GM19351 (cell line): ENCODE measurements around the gene CMTM7.
"Not testable (repeated sequence)": the region's sequence is repeated elsewhere in the genome, so short reads cannot be mapped to it uniquely, and the experiment has no call there.

ENCODE experiments used
- ATAC-seq: cut with Tn5 transposase; IDR thresholded peaks from one replicate; pipeline ENCODE4 v1.9.1; 2021; ENCODE audit warnings: mild to moderate bottlenecking, moderate library complexity; ENCODE audit not compliant: unreplicated experiment

CMTM7 gene

DNA sequence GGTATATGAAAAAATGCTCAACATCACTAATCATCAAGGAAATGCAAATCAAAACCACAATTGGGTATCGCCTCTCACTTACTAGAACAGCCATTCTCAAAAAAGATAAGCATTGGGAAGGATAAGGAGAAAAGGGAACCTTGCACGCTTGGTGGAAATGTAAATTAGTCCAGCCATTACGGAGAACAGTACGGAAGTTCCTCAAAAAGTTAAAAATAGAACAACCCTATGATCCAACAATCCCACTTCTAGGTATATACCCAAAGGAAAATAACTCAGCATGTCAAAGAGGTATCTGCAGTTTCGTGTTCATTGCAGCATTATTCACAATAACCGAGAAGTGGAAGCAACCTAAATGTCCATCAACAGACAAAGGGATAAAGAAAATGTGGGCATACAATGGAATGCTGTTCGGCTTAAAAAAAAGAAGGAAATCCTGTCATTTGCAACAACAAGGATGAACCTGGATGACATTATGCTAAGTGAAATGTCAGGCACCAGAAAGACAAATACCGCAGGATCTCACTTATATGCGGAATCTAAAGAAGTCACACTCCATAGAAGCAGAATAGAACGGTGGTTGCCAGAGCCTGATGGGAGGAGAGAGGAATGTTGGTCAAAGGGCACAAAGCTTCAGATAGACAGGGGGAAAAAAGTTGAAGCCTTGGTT lies 11.7 kb upstream of the CMTM7 start:
- ATAC-seq = no peak

DNA sequence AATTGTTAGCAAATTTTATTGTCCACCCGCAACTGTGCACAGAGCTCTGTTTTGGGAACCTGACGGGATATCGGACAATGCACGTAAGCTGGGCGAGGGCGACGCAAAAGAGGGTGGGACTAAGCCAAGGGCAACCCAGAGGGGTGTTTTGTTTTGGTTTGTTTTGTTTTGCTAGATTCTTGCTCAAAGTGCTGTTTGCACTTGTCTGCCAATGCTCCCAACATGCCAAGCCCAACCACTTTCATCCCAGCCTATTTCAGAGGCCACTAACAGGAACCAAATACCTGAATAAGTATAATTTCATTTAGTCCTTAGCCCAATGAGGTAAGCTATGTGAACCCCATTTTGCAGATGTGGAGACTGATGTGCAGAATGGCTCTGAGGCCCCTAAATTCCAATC lies 9.7 kb upstream of the CMTM7 start:
- no peak for ATAC-seq

DNA sequence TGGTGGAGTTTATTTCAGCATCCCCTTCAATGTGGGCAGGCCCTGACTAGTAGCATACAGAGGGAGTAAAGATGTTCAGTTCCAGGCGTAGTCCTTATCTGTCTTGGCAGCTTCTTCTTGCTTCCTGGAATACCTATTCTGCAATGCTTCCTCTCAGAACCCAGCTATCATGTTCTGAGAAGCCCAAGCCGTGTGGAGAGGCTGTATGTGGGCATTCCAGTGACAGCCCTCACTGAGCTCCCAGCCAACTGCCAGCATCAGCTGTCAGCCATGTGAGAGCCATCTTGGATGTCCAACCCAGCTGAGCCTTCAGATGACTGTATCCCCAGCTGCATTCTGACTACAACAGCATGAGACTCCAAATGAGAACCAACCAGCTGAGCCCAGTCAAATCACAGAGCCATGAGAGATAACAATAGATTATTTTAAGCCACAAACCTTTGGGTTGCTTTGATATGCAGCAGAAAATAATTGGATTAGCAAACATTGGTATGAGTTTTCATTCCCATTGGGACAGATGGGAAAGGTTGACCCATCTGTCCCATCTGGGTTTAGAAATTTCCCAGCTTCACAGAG lies 8.4 kb upstream of the CMTM7 start:
- ATAC-seq = no peak

DNA sequence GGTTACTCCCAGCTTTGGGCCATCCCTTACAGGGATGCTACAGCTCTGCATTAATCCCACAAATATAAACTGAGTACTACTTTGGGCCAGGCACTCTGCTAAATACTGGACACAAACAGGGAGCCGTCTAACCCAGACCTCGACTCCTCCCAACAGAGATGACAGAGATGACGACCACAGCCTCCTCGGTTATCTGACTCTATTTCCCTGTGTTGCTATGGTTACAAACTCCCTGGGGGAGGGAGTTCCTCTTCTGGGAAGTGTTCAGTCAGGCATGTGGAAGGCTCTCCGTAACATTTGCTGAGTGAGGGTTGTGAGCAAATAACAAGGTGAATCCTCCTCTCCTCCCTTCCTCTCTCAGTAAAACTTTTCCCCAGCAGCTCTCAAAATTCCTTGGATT lies 6.7 kb upstream of the CMTM7 start:
- ATAC-seq = no peak

DNA sequence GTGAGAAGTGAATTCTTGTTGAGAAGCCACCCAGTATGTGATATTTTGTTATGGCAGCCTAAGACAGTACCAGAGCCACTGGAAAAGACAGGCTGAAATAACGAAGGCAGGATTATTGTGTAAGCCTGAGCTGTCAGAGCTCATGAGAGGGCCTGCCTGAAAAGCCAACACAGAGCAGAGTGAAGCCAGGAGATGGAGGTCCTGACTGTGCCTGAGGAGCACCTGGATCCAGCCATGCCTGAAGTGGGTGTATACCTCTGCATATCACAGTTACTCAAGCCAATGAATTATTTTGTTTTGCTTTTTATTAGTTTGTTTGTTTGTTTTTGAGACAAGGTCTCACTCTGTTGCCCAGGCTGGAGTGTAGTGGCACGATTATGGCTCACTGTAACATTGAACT lies 4.1 kb upstream of the CMTM7 start:
- ATAC-seq = no peak

DNA sequence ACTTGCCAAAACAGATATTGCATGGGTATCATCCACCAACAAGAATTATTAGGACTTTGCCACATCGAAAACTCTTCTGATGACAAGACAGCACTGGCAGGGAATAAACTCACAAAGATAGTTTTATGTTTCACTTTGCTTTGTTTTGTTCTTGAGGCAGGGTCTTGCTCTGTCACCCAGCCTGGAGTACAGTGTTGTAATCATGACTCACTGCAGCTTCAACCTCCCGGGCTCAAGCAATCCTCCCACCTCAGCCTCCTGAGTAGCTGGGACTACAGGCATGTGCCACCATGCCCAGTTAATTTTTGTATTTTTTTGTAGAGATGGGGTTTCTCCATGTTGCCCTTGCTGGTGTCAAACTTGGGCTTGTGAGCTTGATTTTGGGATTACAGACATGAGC lies 2.1 kb upstream of the CMTM7 start:
- ATAC-seq = not testable (repeated sequence)

DNA sequence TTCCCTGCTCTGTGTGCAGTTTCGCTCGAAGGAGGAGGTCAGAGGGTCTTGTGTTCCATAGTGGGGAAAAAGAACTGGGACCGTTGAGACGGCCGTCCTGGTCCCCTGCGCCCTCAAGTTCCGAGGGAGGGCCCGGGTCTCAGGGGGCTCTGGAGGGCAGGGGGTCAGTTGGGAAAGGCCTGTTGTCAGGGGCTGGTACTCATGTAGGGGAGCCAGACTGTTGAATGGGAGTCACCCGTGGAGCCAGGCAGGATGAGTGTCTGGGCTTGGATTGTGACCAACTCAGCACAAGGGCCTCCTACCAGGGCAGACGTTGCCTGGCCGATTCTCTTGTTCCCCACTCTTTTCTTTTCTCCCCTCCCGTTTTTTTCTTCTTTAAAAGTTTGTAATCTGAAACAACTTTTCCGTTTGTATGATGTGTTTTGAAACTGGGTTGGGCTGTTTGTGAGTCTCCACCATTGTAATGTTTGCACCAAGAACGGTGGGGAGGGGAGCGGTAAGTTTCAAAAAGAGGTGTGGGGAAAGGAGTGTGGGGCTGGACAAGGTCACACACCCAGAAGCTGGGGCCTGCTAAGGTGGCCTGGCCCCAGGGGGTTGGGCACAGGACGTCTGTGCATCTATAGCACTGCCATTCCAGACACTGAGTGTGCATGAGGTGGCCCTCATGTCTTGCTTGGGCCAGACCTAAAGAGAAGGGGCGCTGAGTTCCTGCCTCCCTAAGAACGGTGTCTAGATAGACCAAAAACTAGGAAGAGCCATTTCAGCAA lies 1.1 kb downstream of the CMTM7 start:
- ATAC-seq = peak; percentile 18

DNA sequence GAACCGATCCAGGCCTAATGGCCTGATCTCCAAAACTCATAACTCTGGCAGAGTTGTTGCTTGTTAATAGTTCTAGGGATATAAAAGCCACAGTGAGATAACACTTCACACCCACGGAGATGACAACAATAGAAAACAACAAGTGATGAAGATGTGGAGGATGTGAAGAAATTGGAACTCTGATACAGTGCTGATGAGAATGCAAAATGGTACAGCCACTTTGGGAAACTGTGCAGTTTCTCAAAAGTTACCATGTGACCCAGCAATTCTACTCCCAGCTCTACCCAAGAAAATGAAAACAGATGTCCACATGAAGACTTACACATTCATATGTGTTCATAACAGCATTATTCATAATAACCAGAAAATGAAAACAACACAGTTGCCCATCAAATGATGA lies 3.8 kb downstream of the CMTM7 start:
- ATAC-seq = no peak

DNA sequence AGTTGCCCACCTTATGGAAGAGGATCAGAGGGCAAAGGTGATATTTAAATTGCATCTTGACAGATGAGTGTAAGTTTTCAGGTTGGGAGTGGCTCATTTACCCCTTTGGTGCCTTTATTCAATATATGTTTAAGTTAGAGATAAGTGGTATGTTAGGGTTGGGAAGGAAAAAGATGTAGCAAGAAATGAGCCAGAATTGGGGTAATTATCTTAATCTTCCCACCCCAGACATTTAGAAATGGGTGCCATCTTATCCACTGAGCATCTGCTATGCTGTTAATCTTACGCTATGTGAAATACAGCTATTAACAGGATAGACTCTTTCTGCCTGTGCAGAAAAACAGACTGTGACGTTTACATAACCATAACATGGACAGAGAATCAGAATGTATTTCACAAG lies 6.3 kb downstream of the CMTM7 start:
- ATAC-seq = no peak

DNA sequence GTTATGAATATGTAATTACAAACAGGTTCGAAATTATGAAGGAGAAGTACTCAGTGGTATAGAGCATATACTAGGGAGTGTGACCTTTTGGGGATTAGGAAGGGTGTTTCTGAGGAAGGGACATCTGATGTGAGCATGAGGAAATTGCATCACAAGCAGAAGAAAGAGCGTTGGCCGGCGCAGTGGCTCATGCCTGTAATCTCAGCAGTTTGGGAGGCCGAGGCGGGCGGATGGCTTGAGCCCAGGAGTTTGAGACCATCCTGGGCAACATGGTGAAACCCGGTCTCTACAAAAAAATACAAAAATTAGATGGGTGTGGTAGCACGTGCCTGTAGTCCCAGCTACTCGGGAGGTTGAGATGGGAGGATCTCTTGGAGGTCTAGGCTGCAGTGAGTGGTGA lies 6.9 kb downstream of the CMTM7 start:
- no peak for ATAC-seq

DNA sequence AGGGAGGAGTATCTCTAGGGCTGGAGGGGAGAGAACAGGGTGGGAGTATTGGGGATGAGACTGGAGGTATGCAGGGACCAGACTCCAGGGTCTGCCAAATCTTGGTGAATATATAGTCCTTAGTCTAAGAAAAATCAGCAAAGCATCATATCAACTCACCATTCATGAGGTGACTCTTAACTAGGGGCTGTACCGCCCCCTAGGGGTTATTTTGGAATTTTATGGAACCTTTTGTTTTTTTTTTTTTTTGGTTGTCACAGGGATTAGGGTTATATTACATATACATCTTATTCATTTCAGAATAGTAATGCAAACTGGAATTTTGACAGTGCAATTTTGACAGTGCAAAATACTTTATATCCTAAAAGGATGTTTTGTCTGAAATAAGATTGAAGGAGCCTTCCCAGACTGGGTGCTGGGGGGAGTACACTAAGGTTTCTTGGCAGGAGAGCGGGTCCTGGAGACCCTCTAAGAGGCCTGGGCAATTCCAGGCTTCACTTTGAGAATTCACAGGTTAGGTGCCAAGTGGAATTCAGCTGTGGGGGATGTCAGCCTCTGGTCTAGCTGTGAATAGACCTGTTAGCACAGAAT lies 7.5 kb downstream of the CMTM7 start:
- ATAC-seq = no peak

DNA sequence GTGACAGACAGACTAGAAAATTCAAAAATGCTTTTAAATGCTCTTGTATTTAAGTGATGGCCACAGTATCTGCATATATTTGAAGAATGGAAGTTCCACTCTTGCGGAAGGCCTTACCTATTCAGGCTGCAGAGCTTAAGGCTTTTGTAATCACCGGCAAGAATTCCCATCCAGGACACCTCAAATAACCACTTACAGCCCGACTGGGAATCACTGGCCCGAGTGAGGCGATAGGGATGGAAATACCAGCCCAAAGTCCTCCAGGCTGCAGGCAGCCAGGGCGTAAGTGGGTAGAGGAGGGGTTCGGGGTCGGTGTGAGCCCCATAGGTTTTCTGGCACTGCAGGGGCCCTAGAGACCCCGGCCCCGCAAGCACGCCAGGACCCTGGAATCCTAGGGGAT lies 9.5 kb downstream of the CMTM7 start:
- ATAC-seq = no peak

DNA sequence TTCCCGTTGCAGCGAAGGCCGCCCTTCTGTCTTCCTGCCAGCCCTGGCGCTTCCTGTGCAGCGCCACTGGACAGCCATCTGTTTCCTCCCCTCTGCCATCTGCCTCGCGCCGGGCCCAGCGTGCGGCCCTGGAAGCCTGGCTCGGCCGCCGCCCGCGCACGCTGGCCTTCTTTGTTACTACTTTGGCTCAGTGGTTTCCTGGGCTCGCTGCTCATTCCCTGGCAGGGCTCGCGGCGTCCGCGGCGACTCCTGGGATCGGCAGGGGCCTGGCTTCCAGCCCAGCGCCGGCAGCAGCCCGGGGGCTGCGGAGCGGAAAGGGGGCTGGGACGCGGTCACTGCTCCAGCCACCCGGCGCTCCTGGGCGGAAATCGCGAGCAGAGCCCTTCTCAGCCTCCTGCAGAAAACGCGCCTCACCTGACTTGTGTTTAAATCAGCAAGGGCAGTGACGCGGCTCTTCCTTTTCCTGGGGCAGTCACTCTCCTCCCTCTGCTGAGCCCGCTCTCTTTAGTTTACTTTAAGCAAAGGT lies 10.0 kb downstream of the CMTM7 start:
- peak; percentile 80 for ATAC-seq

DNA sequence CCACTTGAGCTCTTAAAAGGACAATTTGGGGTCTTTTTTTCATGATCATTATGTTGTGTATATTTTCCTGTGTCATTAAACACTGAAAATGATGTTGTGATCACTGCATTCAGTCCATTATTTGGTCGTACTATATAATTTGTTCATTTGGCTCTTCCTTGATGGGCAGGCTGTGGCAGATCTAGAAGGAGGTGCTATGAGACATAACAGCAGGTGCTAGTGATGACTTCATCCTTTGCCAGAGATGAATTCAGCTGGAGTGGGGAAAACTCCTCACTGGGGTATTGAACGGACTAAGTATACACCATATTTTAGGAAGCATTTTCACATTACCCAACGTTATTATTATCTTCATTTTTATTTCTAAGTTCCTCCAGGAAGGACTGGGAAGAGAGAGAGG lies 12.0 kb downstream of the CMTM7 start:
- no peak for ATAC-seq

DNA sequence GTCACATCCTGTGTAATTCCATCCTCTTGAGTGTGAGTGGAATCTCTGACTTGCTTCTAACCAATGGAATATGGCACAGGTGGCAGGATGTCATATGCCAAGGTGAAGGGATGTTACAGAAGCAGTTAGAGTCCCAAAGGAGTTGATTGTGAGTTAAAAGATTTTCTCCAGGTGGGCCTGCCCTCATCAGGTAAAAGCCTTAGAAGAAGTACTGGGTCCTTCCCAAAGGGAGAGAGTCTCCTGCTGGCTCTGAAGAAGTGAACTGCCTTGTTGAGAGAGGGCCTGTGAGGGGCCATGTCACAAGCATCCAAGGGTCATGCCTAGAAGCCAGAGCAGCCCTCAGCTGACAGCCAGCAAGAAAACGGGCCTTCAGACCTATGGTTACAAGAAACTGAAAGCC lies 13.1 kb downstream of the CMTM7 start:
- ATAC-seq = no peak

DNA sequence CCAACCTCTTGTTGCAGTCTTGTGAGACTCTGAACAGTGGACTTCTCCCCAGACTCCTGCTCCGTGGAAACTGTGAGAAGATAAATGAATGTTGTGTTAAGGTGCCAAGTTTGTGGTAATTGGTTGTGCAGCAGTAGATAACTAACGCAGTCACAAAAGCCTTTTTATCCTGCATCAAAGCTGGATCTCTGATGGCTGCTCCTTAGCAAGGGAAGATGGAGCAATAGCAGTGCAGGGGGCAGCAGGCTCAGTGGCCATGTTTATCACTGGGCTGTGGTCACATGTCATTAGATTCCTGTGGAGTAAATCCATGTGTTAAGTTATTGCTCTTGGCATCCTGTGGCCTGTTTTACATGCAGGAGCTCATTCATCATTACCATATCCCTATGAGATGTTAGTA lies 13.5 kb downstream of the CMTM7 start:
- no peak for ATAC-seq

DNA sequence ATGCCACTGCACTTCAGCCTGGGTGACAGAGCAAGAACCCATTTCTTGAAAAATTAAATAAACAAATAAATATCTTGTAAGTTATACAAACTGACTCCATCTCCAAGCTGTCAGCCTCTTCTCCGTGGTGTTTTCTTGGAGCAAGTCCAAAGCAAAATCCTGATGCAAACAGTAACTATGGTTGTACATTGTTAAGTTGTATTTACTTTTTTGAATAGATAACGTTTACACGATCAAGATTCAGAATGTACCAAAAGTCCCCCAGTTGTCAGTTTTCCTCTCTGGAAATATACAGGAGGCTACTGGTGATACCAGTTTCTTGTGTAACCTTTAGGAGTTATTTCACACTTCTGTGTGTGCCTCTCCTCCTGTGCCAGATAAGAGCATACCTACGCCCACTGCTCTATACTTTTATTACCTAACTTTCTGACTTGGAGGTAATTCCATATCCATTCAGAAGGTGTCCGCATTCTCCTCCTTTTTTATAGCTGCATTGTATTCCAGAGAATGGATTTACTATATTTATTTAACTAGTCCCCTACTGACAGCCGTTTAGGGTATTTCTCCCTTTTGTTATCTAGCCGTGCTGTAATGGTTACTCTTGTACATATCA lies 14.2 kb downstream of the CMTM7 start:
- ATAC-seq = no peak

DNA sequence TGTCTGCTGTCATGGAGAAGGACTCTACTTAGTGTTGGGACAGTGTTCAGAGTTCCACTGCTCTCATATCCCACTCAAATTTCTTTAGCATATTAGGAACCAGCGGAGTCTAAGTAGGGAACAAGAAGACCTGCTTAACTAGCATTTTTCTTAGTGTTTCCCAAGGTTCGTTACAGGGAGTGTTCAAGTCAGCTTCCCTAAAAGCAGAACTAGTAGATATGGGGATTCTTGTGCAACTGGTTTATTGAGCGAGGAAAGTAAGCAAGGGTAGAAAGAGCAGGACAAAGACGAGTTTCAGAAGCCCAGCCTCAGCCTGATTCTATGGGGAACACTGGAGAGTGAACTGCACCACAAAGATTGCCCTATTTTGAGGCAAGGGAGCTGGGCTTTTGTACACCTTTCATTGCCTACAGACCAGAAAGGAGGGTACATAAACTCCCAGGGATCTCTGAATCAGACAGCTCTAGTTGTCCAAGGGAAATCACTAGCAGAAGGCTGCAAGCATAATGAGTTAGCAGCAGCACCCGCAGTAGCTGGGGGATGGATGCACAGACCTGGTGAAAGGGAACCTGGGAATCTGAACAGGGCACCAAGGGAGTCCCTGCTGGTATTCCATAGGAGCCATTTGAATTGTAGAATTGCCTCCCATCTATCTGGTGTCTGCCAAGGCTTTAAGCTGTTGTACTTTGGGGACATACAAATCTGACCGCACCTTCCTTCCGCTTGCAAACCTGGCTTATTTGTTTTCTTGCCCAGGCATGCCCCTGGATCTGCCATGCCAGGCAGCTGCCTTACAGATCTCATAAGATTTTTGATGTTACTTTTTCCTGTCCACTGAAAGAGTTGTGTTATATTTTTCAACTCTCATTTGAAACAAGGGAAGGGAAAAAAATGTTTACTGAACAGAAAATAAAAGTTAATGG lies 15.1 kb downstream of the CMTM7 start:
- ATAC-seq = no peak

DNA sequence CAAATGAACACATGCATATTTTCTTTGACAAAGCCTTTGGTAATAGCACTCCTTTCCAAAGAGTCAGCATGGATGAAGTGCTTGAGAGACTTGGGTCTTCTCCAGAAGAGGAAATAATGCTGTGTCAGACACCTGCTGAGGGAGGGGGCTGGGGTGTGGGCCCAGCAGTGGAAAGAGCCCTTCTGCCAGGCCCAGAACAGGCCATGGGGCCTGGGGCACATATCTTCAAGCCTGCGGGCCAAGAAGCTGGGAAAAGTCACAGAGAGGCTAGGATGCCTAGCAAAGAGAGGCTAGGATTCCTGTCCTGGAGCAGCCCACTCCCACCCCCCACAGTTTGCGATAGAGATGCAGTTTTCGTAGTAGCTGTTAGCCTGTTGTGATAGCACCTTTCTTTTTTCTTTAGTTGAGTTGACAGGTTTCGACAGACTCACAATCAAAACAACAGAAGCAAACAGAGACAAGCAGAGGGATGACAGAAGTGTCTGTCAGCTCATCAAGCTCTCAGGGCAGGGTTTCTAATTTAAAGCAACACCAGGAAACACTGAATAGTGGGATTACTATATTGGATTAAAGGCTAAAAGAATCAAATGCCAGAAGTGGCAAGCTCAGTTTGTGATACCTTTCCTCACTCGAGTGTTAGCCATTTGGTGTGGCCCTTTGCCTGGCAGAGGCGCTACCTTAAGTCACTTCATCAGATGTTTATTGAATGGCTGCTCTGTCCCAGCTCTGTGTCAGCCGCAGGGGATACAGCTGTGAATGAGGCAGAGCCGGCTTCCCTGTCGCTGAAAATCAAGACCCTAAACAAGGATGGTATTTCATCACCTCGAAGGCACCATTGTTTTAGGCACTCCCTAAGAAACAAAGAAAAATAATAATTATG lies 19.0 kb downstream of the CMTM7 start:
- no peak for ATAC-seq
